SK-N-MC (cell line): ENCODE results near the gene CDH23.

Experiments used
- EZH2 ChIP-seq: fragments of 200-600 bp; sonication (generic); IDR thresholded peaks from one replicate; pipeline ENCODE4 v1.6.1; 2017; ENCODE audit warnings: antibody characterized with exemption
- FOXP2 ChIP-seq: optimal IDR thresholded peaks from 2 replicates; pipeline ENCODE3; 2011; ENCODE audit warnings: mild to moderate bottlenecking, moderate library complexity; ENCODE audit not compliant: insufficient read depth; ENCODE audit errors: extremely low read length, control extremely low read depth
- POLR2AphosphoS5 ChIP-seq: IDR thresholded peaks from 2 replicates; pipeline ENCODE4 v1.6.1; 2012; ENCODE audit warnings: mild to moderate bottlenecking, low read depth, low read length, borderline replicate concordance

DNA sequence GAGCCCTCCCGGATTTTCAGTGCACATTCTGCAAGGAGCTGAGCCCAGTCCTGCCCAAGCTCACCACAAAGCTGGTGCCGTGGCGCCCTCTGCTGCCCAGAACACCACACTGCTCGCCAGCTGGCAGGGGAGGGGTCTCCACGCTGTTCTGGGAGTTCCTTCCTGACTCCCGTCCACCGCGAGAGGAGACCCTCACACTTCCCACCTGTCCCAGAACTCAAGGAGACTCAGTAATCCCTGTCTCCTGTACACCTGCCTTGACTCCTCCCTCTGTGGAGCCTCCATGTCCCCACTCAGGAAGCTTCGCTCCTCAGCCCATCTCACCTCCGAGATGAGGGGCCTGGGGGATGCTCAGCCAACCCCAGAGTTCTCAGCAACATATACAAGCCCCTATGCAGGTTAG is 311.6 kb downstream of the CDH23 start:
- TF ChIP-seq POLR2AphosphoS5 (no peak), EZH2 (no peak), FOXP2 (no peak)
